HG03457 (cell line): Measurements from ENCODE around the gene MICAL3.

ENCODE experiments used
- ATAC-seq: cut with Tn5 transposase; IDR thresholded peaks from one replicate; pipeline ENCODE4 v1.9.1; 2021; ENCODE audit warnings: moderate number of reproducible peaks; ENCODE audit not compliant: unreplicated experiment

The MICAL3 gene

DNA sequence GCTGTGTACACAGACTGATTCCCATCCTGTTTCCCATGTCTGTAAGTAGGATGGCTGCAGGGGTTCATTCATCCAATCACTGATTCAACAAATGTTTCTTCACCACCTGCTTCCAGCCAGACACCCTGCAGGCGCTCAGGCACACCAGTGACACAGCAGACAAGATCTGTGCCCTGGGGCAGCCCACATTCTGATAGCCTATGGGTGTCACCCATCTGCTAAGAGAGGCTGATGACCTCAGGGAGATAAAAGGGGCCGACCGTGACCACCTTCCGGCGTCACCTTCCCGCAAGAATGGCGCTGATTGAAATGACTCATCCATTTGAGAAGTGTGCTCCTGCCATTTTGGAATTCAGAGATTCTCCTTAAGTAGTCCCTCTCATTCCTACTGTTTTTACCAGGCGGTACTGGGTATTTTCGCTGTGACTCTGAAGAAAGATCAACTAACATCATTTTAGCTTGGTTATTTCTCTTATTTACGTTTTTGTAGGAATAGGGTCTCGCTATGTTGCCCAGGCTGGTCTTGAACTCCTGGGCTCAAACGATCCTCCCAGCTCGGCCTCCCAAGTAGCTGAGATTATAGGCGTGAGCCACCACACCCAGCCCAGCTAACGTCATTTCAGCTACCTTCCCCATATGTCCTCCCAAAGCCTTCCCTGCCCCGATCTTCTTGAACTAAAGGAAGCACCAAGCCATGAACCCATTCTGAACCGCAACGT lies 176.8 kb downstream of the MICAL3 start:
- ATAC-seq, result no peak

- ATAC-seq, result no peak
Observed at GRCh38 chr22:17846326-17846992, 177.9 kb downstream of the MICAL3 start.

- ATAC-seq, result no peak
Observed at GRCh38 chr22:17845790-17846189, 178.6 kb downstream of the MICAL3 start.

- no peak for ATAC-seq
Observed at GRCh38 chr22:17845327-17845726, 179.0 kb downstream of the MICAL3 start.

DNA sequence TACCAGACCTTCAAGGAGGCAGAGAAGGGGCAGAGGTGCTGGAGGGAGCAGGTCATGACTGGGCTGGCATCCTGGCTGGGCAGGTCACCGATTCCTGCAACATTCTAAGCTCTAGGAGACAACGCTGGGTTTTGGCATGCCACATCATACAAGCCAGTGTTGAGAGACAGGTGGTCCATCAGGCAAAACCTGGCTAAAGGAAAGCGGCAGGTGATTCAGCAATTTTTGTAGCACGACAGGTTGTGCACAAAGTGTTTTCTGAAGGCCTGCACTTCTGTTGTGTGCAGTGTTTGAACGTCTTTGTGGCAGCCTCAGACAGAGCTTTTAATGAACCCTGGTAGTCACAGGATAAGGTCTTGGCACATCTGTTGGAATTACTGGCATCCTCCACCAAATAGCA lies 180.2 kb downstream of the MICAL3 start:
- ATAC-seq, result no peak

DNA sequence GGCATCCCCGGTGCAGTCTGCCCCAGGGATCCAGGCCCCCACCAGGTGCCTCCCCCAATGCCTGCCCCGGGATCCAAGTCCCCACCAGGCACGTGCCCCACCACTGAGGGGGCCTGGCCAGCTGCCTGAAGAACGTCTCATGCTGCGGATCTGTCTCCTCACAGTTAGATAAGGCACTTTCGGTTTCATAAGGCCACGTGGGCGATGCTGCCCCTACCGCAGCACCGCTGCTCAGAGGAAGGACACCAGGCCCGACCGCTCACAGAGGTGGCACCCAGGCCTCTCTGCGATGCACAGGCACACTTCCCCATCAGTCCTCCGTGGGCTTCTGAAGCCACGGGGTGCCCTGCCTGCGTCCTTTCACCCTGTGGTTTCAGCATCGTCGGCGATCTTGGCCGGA lies 182.0 kb downstream of the MICAL3 start:
- ATAC-seq, result no peak

- no peak for ATAC-seq
Observed at GRCh38 chr22:17841836-17842235, 182.5 kb downstream of the MICAL3 start.

DNA sequence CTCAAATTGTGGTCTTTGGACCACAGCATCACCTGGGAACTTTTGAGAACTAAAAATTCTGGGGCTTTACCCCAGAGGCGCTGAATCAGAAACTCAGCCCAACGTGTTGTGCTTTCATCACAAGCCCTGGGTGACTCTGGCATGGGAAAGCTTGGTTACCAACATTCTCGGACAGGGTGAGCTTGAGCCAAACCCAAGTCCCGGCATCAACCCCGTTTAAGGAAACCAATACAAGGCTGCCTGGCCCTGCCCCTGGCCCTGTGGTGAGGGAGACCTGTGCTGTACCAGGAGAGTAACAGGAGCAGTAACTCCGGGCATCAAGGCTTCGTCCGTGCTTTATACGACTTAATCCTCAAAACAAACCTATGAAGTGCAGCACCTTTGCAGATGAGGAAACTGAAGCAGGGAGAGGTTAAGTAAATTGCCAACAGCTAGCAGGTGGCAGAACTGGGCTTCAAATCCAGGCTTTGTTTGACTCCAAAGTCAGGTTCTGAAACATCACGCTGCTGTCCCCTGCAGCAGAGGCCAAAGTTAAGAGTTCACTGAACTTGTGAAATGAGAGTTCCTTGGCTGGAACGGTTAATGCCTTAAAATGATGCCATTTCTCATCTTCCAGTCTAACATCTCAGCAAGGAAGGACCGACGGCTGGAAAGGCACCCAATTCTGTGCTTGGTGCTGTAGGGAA lies 186.0 kb downstream of the MICAL3 start:
- no peak for ATAC-seq

- no peak for ATAC-seq
Observed at GRCh38 chr22:17836992-17837742, 187.2 kb downstream of the MICAL3 start.

DNA sequence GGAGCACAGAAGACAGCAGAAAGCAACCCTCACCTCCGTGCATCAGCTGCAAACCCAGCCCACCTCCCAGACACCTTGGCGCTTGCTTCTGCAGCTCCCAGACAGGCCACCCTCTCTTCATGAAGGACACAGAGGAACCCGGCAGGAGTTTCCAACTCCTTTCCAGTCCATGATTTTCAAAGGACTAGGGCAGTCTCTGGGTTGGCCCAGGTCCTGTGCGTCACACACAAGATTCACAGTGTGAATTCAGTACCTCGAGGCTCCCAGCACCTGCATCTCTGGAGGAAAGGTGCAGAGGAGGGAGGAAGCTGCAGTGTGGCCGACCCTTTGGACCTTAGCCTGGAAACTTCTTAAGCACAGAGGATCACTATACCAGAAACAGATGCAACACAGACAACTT lies 189.1 kb downstream of the MICAL3 start:
- ATAC-seq, result no peak

GRCh38 chr22:17833489-17833888 lies 190.9 kb downstream of the MICAL3 start:
- ATAC-seq, result no peak

DNA sequence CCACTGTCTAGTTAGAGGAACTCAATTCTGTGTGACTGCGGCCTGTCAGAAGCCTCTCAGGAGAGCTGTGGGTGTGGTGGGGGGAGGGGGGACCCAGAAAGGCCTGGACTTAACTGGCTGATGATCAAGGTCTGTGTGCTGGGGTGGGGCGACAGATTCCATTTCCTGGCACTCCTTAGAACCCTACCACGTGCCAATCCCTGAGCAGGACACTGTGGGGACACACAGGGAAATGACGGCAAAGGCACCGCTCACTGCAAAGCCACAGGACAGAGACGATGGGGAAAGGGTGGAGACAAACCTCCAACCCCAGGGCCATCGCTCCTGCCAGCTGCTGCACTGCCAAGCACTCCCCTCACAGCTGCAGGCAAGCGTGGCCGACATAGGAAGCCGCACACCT lies 191.7 kb downstream of the MICAL3 start:
- no peak for ATAC-seq

DNA sequence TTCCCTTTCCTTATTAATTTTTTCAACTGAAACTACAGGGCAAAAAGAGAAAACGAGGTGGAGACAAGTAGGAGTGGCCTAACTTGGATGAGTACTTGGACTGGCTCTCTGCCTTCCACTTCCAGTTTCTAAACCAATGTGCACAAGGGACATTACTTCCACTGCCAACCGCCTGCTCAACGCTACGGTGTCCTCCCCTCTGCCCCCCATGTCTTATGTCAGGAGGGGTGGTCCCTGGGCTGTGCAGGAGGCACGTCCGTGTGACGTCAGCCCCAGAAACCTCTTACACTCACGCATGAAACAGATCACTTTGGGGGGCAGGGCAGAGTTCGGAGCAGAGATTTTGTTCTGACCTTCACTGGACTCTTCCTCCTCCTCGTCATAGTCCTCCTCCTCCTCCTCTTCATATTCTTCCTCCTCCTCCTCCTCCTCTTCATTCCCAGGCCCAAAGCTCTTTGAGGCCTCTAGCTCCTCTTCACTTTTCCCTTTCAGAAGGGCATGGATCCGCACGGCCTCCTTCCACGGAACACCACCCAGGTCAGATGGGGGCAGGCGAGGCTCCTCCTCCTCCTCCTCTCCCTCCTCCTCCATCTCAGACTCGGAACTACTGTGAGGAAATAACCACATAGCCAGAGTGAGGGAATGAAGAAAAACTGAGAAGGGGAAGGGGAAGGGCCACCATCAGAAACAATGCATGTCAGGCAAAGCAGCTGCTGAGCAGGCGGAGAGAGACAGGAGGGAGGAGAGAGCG lies 192.7 kb downstream of the MICAL3 start:
- no peak for ATAC-seq

GRCh38 chr22:17830043-17830961 lies 194.1 kb downstream of the MICAL3 start:
- ATAC-seq, result no peak

GRCh38 chr22:17829695-17830042 lies 194.7 kb downstream of the MICAL3 start:
- ATAC-seq, result no peak

- no peak for ATAC-seq
Observed at GRCh38 chr22:17828502-17829080, 195.8 kb downstream of the MICAL3 start.

- no peak for ATAC-seq
Observed at GRCh38 chr22:17827466-17827865, 196.9 kb downstream of the MICAL3 start.

DNA sequence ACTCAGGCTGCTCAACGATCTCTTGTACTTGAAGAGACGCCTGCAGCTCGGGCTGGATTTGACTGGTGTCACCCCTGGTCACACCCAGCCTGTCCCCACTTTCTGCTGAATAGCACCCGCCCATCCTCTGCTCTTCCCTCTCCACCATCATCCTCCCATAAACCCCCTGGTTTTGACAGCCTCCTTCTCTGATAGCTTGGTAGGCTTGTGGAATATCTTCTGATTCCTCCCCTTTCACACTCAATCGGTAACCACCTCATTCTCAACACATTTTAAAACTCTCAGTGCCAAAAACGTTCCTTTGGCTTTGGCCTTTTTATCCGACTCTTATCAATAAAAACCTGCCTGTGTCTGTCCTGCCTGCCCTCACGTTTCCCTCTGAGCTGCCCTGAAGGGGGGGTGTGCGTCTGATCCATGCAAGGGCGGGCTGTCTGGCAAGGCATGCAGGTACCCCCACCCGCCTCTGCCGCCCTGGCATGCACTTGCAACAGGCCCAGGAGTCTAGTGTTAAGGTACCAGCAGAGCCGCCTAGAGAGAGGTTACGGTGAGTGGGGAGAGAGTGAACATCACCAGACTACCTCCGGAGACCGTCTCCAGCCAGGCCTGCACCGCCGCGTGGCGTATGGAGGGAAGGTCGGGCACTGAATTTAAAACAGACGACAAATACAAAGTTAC lies 198.3 kb downstream of the MICAL3 start:
- no peak for ATAC-seq

DNA sequence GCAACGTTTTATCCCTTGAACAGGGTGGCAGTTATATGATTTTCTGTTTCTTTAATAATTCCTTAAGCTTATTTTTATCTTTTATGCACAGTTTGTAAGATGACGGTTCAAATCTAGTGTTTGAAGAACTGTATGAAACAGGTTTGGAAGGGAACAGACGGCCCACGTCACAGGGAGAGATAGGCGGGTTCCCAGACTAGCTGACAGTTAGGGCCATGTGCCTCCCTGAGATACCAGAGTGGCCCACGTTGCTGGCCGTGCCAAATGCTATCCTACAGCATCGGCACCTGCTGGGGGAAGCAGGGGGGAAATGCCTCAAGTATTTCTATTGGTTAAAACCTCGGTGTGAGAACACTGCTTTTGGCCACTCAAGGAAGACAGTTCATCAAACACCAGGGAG lies 199.9 kb downstream of the MICAL3 start:
- no peak for ATAC-seq
